ENCODE results near the gene VOPP1.

VOPP1 gene

DNA sequence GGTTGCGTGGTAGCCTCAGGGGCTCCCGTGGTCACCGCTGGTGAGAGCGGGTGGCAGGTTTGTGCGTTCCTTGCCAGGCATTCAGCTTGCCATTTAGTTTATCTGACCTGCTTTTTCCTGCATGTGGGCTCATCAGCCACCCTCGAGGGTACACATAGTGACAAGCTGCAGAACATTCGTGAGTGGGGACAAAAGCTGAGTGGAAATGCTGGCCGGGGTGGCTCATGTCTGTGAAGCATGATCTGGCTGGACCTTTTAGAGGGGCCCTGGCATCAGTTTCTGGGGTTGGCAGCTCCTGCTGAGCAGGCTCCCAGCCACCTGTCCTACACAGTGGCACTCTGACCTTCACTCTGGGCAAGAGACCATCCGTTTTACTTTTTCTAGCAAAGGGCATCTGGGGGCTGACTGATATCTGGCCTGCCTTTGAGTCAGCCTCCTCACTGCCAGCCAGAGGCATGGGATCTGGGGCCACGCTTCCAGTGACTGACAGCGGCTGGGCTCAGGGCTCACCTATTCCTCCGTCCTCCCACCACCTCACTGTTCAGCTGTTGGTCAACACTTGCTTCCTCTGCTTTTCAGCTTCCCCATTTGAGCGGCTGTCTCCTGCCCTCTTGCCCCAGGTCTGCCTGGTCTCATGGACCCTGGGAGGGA is 132.1 kb downstream of the VOPP1 start:
- FAIRE-seq = no peak

DNA sequence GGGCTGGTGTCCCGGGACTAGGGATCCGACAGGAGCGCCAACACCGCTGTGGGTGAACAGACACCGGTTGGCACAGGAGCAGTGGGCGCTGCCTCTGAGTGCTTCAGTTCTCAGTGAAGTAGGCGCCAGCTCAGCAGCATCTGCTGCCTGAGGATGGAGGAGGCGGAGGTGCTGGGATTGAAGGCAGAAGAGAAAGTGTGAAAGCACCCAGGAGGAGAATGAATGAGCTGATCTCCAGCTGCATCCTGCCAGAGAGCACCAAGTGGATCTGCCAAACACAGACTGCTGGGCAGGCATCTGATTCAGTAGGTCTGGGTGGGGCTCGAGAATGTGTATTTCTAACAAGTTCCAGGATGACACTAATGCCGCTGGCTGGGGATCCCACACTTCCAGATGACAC is 132.7 kb downstream of the VOPP1 start:
- FAIRE-seq (no peak), DNase-seq (ENCODE audit: insufficient read length, low spot score) (no peak)

More for the DNA sequence above, 132.1 kb downstream of the VOPP1 start:
- no peak for DNase-seq (ENCODE audit: insufficient read length, low spot score)

DNA sequence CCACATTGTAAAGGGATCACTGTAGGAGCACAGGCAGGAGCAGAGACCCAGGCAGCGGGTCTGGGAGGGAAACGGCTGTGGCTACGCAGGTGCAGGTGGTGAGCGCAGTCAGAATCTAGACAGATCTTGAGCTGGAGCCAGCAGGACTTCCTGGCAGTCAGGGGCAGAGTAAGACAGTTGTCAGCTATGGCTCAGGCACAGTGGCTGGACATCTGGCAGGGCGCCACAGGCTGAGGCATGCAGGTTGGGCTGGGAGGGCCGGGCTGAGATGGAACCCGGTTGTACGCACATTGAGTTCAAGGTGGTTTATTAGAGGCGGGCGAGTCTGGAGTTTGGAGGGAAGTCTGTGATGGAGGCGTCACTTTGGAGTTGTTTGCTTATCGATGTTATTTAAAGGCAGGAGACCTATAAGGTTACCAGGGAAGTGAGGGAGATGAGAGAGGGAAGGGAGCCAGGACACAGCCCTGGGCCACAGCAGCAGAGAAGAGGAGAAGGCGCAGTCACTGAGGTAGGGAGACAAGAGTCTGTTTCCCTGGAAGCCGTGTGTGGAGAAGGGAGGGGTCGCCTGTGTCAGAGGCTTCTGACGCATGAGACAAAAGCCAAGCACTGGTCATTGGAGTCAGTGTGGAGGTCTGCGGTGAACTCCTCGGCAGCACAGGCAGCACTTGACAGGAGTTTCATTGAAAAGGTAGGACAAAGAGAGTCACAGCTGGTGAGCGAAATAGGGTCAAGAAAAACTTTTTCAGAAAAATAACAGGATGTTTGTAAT is 133.4 kb downstream of the VOPP1 start:
- FAIRE-seq (no peak), DNase-seq (ENCODE audit: insufficient read length, low spot score) (no peak)

DNA sequence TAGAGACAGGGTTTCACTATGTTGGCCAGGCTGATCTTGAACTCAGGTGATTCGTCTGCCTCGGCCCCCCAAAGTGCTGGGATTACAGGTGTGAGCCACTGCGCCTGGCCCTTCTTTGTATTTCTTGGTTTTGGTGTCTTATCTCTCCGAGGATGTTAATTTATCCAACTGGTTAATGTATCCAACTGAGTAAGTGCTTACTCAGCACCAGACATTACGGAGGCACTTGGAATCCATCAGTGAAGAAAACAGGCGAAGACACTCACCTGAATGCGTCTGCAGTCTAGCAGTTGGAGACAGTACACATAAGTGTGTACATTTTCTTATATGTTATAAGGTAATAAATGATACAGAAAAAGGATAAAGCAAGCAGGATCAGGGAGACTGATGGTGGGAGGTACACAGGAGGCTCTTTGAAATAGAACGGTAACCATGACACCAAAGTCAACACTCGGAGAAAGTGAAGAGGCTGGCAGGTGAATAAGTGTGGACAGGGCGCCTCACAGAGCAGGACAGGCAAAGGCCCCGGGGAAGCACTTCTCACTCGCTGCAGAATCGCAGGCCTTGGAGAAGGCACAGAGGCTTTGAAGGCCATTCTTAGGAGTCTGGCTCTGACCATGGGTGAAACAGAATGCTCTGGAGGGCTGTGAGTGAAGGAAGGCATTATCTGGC is 134.1 kb downstream of the VOPP1 start:
- DNase-seq (ENCODE audit: insufficient read length, low spot score) = no peak
- FAIRE-seq = no peak

DNA sequence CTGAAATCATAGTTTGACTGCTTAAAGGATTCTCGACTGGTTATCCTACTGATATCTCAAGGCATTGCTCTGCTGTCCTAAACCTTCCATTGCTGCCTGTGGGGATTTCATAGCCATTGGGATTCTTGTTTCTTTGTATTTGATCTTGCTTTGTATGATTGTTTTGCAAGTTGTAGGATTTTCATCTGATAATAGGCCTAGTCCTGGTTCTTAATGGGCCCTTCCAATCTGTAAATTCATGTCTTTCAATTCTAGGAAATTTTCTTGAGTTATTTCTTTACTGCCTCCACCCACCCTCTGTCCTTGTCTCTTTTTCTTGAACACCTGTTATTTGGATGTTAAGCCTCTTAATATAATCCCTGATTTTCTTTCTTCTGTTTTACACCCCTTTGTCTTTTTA is 134.9 kb downstream of the VOPP1 start:
- DNase-seq (ENCODE audit: insufficient read length, low spot score) (no peak), FAIRE-seq (no peak)

DNA sequence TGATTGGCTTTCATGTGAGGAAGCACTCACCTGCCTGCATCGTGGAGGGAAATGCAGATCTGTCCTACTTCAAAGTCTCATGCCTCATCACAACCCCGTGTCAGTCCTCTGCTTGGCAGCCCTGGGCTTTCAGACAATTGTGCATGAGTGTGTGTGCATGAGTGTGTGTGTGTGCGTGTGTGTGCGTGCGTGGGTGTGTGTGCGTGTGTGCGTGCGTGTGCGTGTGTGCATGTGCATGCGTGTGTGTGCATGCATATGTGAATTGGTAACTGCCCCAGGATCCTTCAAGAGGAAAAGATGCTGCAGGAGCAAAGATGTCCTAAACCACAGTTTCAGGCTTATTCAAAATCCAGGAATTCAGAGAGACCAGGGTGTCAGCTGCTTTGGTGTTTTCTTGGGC is 135.8 kb downstream of the VOPP1 start:
- DNase-seq (ENCODE audit: insufficient read length, low spot score) = no peak
- FAIRE-seq = no peak

DNA sequence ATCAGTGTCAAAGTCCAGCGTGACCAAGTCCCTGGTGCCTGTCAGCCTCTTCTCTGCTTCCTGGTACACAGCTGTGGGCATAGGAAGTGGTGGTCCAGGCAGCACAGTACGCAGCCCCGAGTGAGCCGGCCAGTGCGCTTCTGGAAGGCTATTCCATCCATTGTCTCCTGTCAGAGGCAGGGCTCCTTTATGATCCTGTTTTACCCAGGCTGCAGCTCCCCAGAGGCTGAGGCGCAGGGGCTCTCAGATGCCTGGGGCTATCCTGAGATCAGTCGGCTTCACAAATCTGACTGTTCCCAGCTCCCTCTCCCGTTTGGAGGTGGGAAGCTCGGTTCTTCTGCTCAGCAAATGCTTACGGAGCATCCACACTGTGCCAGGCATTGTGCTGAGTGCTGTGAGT is 136.8 kb downstream of the VOPP1 start:
- no peak for DNase-seq (ENCODE audit: insufficient read length, low spot score)
- FAIRE-seq = no peak

DNA sequence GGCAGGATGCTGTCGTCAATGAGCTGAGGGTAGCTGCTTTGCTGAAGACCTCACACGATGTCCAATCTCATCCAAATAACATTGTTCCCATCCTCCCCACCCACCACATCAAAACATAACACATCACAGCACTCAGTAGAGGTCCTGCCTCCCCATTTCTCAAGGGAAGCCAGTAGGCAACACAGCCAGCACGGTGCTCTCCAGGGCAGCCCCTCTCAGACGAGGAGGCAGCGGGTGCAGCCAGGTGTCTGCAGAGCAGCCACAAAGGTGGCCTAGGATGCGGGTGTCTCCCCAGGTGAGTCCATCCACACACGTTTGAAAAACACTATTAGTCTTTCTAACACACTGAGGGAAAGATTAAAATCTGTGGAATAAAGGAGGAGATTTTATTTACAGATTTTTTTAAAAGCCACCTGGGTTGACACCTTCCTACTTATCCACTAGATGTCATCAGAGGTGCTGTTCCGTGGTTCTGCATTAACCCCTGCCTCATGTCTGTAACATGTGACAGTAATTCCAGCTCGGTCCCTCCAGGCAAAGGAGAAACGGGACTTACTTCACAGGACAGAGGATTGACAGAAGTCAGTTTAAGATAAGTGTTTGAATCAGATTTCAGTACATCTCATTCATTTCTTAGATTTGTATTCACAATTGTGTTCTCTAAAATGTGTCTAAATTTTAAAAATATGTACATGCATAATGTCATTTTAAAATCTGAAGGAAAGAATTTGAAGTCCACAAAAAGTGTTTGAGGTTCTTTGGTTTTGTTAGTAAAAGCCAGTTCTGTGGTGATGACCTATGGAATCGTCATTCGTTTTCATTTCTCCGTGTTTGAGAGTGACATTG is 139.1 kb downstream of the VOPP1 start:
- peak; percentile 36 for DNase-seq (ENCODE audit: insufficient read length, low spot score)
- FAIRE-seq = peak; percentile 44

DNA sequence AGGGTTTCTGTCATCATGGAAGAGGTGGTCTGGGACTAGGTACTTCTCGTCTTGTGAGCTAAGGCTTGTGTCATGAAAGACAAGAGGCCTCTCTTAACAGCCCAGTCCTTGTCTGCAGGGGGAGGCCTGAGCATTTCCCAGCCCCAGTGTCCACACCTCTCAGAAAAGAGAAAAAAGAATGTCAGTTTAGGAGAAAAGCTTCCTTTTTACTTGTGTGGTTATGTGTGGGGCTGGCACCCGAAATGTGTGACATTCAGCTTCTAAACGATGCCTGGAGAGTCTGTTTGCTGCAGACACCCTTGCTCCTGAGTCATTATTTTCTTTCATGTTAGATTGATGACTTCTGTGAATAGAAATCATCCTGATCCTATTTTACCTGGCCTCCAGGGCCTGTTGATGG is 139.8 kb downstream of the VOPP1 start:
- DNase-seq (ENCODE audit: insufficient read length, low spot score) (no peak), FAIRE-seq (no peak)

DNA sequence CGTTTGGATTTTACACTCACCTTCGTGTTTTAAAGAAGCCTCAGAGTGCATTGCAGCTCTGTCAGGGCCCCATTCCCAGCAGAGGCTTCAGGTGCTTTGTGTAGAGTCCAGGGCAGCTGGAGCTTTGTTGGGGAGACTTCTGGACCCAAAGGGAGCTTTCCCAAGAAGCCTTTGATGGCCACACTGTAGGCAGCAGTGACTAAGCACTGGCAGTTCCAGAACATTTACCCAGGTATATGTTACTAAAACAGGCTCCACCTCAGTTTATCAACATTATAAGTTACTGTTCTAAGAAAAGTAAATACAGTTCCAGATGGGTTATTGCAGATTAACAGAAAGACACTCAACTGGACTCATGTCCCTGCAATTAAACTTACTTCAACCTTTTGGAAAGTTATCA is 140.4 kb downstream of the VOPP1 start:
- FAIRE-seq = no peak
- no peak for DNase-seq (ENCODE audit: insufficient read length, low spot score)

DNA sequence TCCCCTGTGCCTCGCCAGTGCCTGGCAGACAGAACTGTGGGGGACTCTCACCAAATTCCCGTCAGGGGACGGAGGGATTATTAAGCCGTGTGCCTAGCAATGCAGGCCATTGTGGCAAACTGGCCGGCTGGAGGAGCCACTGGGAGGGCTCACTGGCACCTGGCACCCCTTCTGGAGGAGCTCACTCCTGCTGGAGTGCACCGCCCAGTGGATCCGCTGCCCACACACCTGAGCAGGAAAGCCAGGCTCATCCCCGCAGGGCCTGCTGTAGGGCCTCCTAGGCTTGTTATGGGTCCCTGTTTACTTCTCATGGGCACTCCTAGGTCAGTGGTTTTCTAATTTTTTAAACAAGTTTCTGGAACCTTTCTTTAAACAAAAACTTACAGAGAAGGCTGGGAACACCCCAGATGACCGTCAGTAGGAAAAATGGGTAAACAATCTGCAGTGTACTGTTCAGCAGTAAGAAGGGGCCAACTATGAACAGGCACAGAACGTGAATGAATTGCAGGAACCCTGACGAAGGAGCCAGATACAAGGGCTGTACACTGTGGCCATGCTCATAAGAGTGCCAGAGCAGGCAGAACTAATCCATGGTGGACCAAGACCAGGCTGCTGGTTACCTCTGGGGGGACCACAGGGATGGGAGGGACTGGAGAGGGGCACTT is 142.3 kb downstream of the VOPP1 start:
- DNase-seq (ENCODE audit: insufficient read length, low spot score) (no peak), FAIRE-seq (no peak)

DNA sequence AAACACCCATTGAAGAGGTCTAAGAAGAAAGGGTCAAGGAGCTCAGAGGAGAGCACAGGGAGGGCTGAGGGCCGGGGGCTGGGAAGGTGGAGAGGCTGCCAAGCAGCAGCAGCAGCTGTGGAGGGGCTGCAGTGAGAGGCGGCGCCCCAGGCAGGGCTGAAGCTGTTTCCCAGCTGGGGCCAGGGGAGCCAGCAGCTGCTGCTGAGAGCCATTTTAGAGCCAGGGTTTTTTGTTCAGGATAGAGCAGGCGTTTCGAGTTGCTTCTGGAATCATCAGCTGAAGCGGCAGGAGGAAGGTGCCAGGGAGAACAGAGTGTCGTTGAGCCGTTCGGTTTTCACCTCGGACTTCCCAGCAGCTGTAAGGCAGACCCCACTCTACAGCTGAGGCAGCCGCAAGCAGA is 144.5 kb downstream of the VOPP1 start:
- no peak for DNase-seq (ENCODE audit: insufficient read length, low spot score)

DNA sequence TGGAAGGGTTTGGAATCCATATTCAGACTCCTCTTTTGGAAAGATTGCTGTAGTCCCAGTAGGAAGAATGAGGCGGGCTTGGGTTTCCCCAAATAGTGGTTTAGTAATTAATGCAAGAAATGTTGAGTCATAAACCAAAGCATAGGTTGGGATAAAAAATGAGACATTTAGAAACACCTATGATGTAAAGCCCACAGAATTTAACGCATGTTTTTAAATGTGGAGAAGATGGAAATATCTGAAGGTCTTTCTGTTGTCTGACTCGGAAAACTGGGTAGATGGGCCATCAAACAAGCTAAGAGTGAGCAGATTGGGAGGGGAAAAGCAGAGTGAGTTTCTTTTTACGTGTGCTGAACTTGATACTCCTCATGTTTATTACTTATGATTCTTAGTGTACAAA is 145.0 kb downstream of the VOPP1 start:
- no peak for FAIRE-seq
- DNase-seq (ENCODE audit: insufficient read length, low spot score) = no peak

More for the DNA sequence above, 144.5 kb downstream of the VOPP1 start:
- no peak for FAIRE-seq

DNA sequence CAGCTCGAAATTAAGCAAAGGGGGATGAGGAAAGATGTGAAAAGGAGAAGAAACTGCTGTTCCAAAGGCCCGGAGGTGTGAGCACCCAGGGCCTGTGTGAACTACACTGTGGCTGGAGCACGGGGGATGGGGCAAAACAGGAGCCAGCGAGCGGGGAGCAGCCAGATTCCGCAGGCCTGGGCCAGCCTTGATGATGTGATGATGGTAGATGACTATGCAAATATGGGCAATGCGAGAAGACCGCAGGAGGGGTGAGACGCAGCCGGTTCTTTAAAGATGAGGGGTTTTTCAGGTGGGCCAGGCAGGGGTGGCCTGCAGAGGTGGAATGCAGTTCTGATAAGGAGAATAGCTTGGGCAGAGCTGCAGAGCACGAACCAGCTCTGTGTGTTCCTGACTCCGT is 145.6 kb downstream of the VOPP1 start:
- FAIRE-seq (no peak), DNase-seq (ENCODE audit: insufficient read length, low spot score) (no peak)

DNA sequence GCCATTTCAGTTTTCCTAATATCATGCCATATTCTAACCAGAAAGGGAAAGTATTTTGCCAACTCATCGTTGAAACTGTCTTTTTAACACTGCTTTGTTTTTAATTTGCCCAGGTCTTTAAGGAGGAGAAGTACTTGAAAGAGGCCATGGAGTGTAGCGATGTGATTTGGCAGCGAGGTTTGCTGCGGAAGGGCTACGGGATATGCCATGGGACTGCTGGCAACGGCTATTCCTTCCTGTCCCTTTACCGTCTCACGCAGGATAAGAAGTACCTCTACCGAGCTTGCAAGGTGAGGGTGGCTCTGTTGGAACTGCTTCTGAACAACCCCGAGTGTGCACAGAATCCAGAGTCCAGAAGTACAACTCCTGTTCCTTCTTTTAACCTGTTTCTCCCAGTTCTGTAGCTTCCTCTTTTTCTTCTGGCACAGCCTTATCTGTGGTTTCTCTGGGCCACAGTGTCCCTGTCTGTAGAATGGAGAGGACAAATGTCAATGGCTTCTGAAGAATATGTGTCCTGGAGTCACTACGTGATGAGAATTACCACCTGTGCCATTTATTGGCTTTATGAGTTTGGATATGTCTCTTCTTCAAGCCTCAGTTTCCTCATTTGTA is 147.1 kb downstream of the VOPP1 start:
- FAIRE-seq = no peak
- no peak for DNase-seq (ENCODE audit: insufficient read length, low spot score)

DNA sequence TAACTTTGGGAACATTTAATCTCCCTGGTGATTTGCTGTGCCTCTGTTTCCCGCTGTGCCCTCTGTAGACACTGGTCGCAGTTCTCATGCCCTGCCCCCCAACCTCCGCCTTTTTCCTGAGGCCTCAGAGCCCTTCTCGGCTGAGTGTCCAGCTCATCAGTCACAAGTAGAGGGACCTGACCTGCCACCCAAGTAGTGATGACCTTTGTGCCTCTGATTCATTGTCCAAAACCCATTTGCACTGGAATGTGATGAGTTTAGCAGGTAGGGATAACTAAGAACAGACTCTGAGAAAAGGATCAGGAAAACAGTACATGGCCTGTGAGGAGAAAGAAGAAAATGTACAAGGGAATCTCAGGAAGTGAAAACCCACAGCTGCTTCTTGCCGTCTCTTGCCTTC is 148.4 kb downstream of the VOPP1 start:
- no peak for FAIRE-seq
- DNase-seq (ENCODE audit: insufficient read length, low spot score) = no peak

DNA sequence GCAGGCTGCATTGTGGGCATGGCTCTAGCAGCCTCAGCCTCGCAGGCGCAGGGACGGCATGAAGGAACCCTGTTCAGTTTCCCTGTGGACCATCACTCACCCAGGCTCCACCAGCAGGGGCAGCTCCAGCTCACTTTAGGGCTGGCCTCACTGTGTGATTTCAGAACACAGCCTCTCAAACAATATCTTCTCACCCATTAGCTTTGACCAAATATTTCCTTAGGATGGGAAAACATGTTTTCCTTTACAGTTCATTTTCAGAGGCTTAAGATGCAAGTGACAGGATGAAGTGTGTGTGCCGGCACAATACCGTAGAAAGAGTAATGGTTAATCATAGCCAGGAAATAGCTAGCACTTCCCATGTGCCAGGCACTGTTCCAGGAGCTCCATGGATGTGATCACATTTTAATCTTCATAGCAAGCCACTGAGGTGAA is 149.0 kb downstream of the VOPP1 start:
- DNase-seq (ENCODE audit: insufficient read length, low spot score) (no peak), FAIRE-seq (no peak)

Data from GM19239 (cell line).